A673 (cell line): Measurements from ENCODE around the gene TRPM8. TPM values are rescaled to one million over a fixed set of nuclear protein-coding genes. Genes with fewer than 3 reads are reported as not detected.

Experiments used
- BruUV-seq: library from RNA; stranded (reverse); fragments of 400-500 nt; replicated peaks from 2 replicates; lab custom pipeline; 2021; lab: Mats Ljungman, UMichigan
- CTCF ChIA-PET: fragments of 300-600 bp; sonication (Branson Sonifier 250); formaldehyde crosslinking; loops from one replicate; lab custom pipeline; 2022; ENCODE audit warnings: antibody characterized with exemption; lab: Charles Lee
- POLR2A ChIA-PET: fragments of 300-600 bp; sonication (Branson Sonifier 250); formaldehyde crosslinking; loops from one replicate; lab custom pipeline; 2022; ENCODE audit warnings: antibody characterized with exemption; ENCODE audit not compliant: low non-redundant PET; lab: Charles Lee
- DNase-seq: peaks from one replicate; pipeline ENCODE4 v3.0.0-alpha.2; 2015; ENCODE audit warnings: low spot score
- H3K27ac ChIP-seq: fragments of 200-600 bp; sonication (generic); 2 replicates; pipeline ENCODE4 v1.5.1; 2016; ENCODE audit warnings: mixed run types, low read depth, mild to moderate bottlenecking, mixed read lengths, antibody characterized with exemption, low read length; ENCODE audit not compliant: poor library complexity, severe bottlenecking
- H3K27me3 ChIP-seq: fragments of 200-600 bp; sonication (generic); replicated peaks from 2 replicates; pipeline ENCODE4 v1.6.1; 2017; ENCODE audit warnings: mixed run types, low read depth, mild to moderate bottlenecking, mixed read lengths, antibody characterized with exemption, low read length; ENCODE audit not compliant: insufficient read depth, poor library complexity
- H3K36me3 ChIP-seq: fragments of 200-600 bp; sonication (generic); 2 replicates; pipeline ENCODE4 v1.6.1; 2016; ENCODE audit warnings: mixed run types, mild to moderate bottlenecking, mixed read lengths, antibody characterized with exemption, low read length; ENCODE audit not compliant: insufficient read depth, poor library complexity, severe bottlenecking
- H3K4me1 ChIP-seq: fragments of 200-600 bp; sonication (generic); 2 replicates; pipeline ENCODE4 v1.6.1; 2017; ENCODE audit warnings: mixed run types, mild to moderate bottlenecking, mixed read lengths, antibody characterized with exemption, low read length; ENCODE audit not compliant: insufficient read depth, poor library complexity, severe bottlenecking
- H3K4me3 ChIP-seq: fragments of 200-600 bp; sonication (generic); 2 replicates; pipeline ENCODE4 v1.5.1; 2016; ENCODE audit warnings: low read depth, mixed run types, mild to moderate bottlenecking, mixed read lengths, low read length; ENCODE audit not compliant: poor library complexity, severe bottlenecking
- H3K9me3 ChIP-seq: fragments of 200-600 bp; sonication (generic); 2 replicates; pipeline ENCODE4 v1.6.1; 2016; ENCODE audit warnings: mixed run types, low read depth, mild to moderate bottlenecking, mixed read lengths, antibody characterized with exemption, low read length; ENCODE audit not compliant: poor library complexity, severe bottlenecking
- CTCF ChIP-seq: fragments of 300-800, 200-600 bp; sonication (generic); conservative IDR thresholded peaks from 2 replicates; pipeline ENCODE4 v1.5.1; 2017; ENCODE audit warnings: low read depth, mild to moderate bottlenecking, antibody characterized with exemption, low read length, moderate library complexity, mixed read lengths
- EZH2 ChIP-seq: fragments of 200-600 bp; sonication (generic); IDR thresholded peaks from 2 replicates; pipeline ENCODE4 v1.6.1; 2017; ENCODE audit warnings: borderline replicate concordance, low read depth, mild to moderate bottlenecking, mixed read lengths, antibody characterized with exemption, low read length; ENCODE audit not compliant: poor library complexity, severe bottlenecking
- intact Hi-C: fragments of 100-400 bp; cut with micrococcal nuclease; formaldehyde crosslinking; loops from one replicate; pipeline ENCODE4 v1.10.0; 2022; ENCODE audit not compliant: unreplicated experiment
- total RNA-seq: library from RNA; stranded (reverse); gene quantifications from 2 replicates; pipeline ENCODE4 v1.2.3, GENCODE V29; 2021

TRPM8 gene
- total RNA-seq, 1 experiment from 2014 or later = 8.9 TPM

- ChIA-PET POLR2A (no interaction called here), CTCF (no interaction called here)
- Histone ChIP-seq H3K27ac (no peak overlapping the region), H3K9me3 (no peaks in the 10 kb centered on the region), H3K36me3 (peaks cover 3% of the 10 kb centered on the region), H3K4me3 (no peak overlapping the region), H3K27me3 (no peaks in the 10 kb centered on the region), H3K4me1 (no peaks in the 10 kb centered on the region)
- no peak for TF ChIP-seq EZH2
- TF ChIP-seq CTCF = no peak
- DNase-seq = no peak
- no TSS peak for BruUV-seq
- intact Hi-C loops = no loop called here
Measured at GRCh38 chr2:233944269-233944668, 27.1 kb downstream of the TRPM8 start.

GRCh38 chr2:233944722-233945121, 27.5 kb downstream of the TRPM8 start:
- H3K36me3 ChIP-seq = peaks cover 3% of the 10 kb centered on the region
- DNase-seq = no peak
- no peak for TF ChIP-seq CTCF
- TF ChIP-seq EZH2 = no peak
- H3K4me3 ChIP-seq = no peak overlapping the region
- POLR2A ChIA-PET = no interaction called here
- no TSS peak for BruUV-seq
- H3K27ac ChIP-seq = no peak overlapping the region
- no peaks in the 10 kb centered on the region for H3K4me1 ChIP-seq
- CTCF ChIA-PET = no interaction called here
- no peaks in the 10 kb centered on the region for H3K9me3 ChIP-seq
- intact Hi-C loops = no loop called here
- no peaks in the 10 kb centered on the region for H3K27me3 ChIP-seq

GRCh38 chr2:233945146-233945545, 28.0 kb downstream of the TRPM8 start:
- no peak overlapping the region for H3K4me3 ChIP-seq
- no peaks in the 10 kb centered on the region for H3K4me1 ChIP-seq
- H3K27me3 ChIP-seq = no peaks in the 10 kb centered on the region
- intact Hi-C loops = no loop called here
- TF ChIP-seq EZH2 (no peak), CTCF (no peak)
- H3K9me3 ChIP-seq = no peaks in the 10 kb centered on the region
- no TSS peak for BruUV-seq
- H3K27ac ChIP-seq = no peak overlapping the region
- DNase-seq = no peak
- H3K36me3 ChIP-seq = peaks cover 3% of the 10 kb centered on the region
- CTCF ChIA-PET = no interaction called here
- POLR2A ChIA-PET = no interaction called here
